GM12878 (cell line): Measurements from ENCODE around the gene APBA3. TPM values are rescaled to one million over a fixed set of nuclear protein-coding genes. Genes with fewer than 3 reads are reported as not detected.
A peak's percentile ranks its signal among the peaks of the same experiment; 100 is the strongest.

Experiments used
- ATAC-seq: fragments of 200-7000 bp; cut with Tn5 transposase; 3 replicates; pipeline ENCODE4 v1.9.1; 2020; ENCODE audit warnings: mild to moderate bottlenecking, moderate library complexity
- BruUV-seq: library from RNA; stranded (reverse); fragments of 400-500 nt; replicated peaks from 2 replicates; lab custom pipeline; 2021; lab: Mats Ljungman, UMichigan
- CTCF ChIA-PET: fragments of 300-600 bp; sonication (Branson Sonifier 250); formaldehyde crosslinking; extraction: SDS; loops from one replicate; lab custom pipeline; 2021; ENCODE audit warnings: inconsistent platforms; lab: Yijun Ruan, JAX
- POLR2A ChIA-PET: fragments of 350-600 bp; formaldehyde crosslinking; extraction: SDS; loops from one replicate; lab custom pipeline; 2021; ENCODE audit warnings: inconsistent platforms; lab: Charles Lee
- RAD21 ChIA-PET: fragments of 300-600 bp; sonication (Branson Sonifier 250); formaldehyde crosslinking; loops from one replicate; lab custom pipeline; 2023; ENCODE audit warnings: antibody characterized with exemption; ENCODE audit not compliant: unreplicated experiment; lab: Charles Lee
- SMC1A ChIA-PET: fragments of 300-600 bp; sonication (Branson Sonifier 250); formaldehyde crosslinking; loops from one replicate; lab custom pipeline; 2023; ENCODE audit not compliant: unreplicated experiment, uncharacterized antibody; lab: Charles Lee
- DNase-seq: peaks from one replicate; pipeline ENCODE4 v3.0.0-alpha.2; 2011; ENCODE audit warnings: low read depth, low spot score
- FAIRE-seq: peaks from 3 replicates; lab custom pipeline; 2011; peaks lifted over from hg19 to GRCh38; lab: Jason Lieb, UNC
- H2AFZ ChIP-seq: 2 replicates; pipeline ENCODE4 v1.6.0; 2011; ENCODE audit warnings: low read depth, low read length, control low read depth; ENCODE audit not compliant: control insufficient read depth
- H3K27ac ChIP-seq: 2 replicates; pipeline ENCODE4 v1.5.1; 2011; ENCODE audit warnings: control low read depth; ENCODE audit not compliant: control insufficient read depth, insufficient read depth
- H3K27me3 ChIP-seq, 2 experiments: replicated peaks in 1 of 2; 2 replicates each; pipeline versions ENCODE4 v1.6.0 to v1.6.1; 2011; ENCODE audit warnings: low read length in 1 of 2; ENCODE audit not compliant: control insufficient read depth in 2 of 2, insufficient read depth in 2 of 2
- H3K36me3 ChIP-seq, 2 experiments: 2 replicates each; pipeline ENCODE4 v1.5.1; 2011; ENCODE audit warnings: low read length in 1 of 2; ENCODE audit not compliant: control insufficient read depth in 2 of 2, insufficient read depth in 2 of 2
- H3K4me1 ChIP-seq: 2 replicates; pipeline ENCODE4 v1.6.1; 2011; ENCODE audit warnings: mild to moderate bottlenecking, low read length, moderate library complexity, mixed read lengths; ENCODE audit not compliant: control insufficient read depth, insufficient read depth
- H3K4me2 ChIP-seq: 2 replicates; pipeline ENCODE4 v1.6.0; 2011; ENCODE audit warnings: control low read depth; ENCODE audit not compliant: control insufficient read depth, insufficient read depth
- H3K4me3 ChIP-seq: fragments of 200-600 bp; sonication (generic); 2 replicates; pipeline ENCODE4 v1.5.1; 2016
- H3K79me2 ChIP-seq: 2 replicates; pipeline ENCODE4 v1.6.0; 2011; ENCODE audit warnings: low read length; ENCODE audit not compliant: control insufficient read depth, insufficient read depth
- H3K9ac ChIP-seq: 2 replicates; pipeline ENCODE4 v1.8.0; 2011; ENCODE audit warnings: low read length, control low read depth, mixed read lengths; ENCODE audit not compliant: control insufficient read depth, insufficient read depth
- H3K9me3 ChIP-seq: replicated peaks from 3 replicates; pipeline ENCODE4 v1.5.1; 2011; ENCODE audit warnings: mild to moderate bottlenecking, low read length; ENCODE audit not compliant: control insufficient read depth, insufficient read depth
- H4K20me1 ChIP-seq: 2 replicates; pipeline ENCODE4 v1.6.0; 2011; ENCODE audit not compliant: control insufficient read depth, insufficient read depth
- GABPA ChIP-seq: IDR thresholded peaks from 2 replicates; pipeline ENCODE4 v1.6.1; 2014; ENCODE audit warnings: antibody characterized with exemption, low read depth, mild to moderate bottlenecking, inconsistent platforms
- HDAC6 ChIP-seq: fragments of 200-600 bp; sonication (generic); IDR thresholded peaks from one replicate; pipeline ENCODE4 v1.8.0; 2017; ENCODE audit warnings: antibody characterized with exemption; ENCODE audit not compliant: unreplicated experiment
- MEF2B ChIP-seq: fragments of 450-650 bp; IDR thresholded peaks from 2 replicates; pipeline ENCODE4 v1.6.1; 2018; ENCODE audit warnings: mild to moderate bottlenecking, moderate library complexity; ENCODE audit not compliant: partially characterized antibody, poor library complexity, severe bottlenecking
- PML ChIP-seq: IDR thresholded peaks from 2 replicates; pipeline ENCODE4 v1.6.1; 2012; ENCODE audit warnings: low read length, inconsistent platforms
- WGBS: methylation state at CpG from one replicate; pipeline ENCODE4 v1.1.6; 2016; ENCODE audit warnings: low lambda C conversion rate; ENCODE audit not compliant: insufficient replicate concordance, insufficient coverage; ENCODE audit errors: missing lambda C conversion rate; 5-methylcytosine and 5-hydroxymethylcytosine counted together
- in situ Hi-C: fragments of 300-500 bp; cut with MboI; formaldehyde crosslinking; loops from 9 replicates; pipeline ENCODE4 v1.14.3; 2018; ENCODE audit warnings: mixed read lengths
- intact Hi-C: fragments of 100-400 bp; cut with micrococcal nuclease; formaldehyde crosslinking; loops from one replicate; pipeline ENCODE4 v1.14.2; 2022; ENCODE audit not compliant: unreplicated experiment
- polyA plus RNA-seq, 11 experiments: library from polyadenylated mRNA; depleted of rRNA in 4 of 11; unstranded in 6 of 11; stranded (reverse) in 5 of 11; fragments of >200 nt; fragmentation: Nextera tagmentation in 4 of 11; fragmentation: Illumina TruSeq in 1 of 11; extraction: Ambion mirVana in 4 of 11; extraction: Trizol in 1 of 11; gene quantifications; 1 replicate in 1 of 11; 2 replicates in 10 of 11; pipeline versions ENCODE4 v1.2.1 to v1.2.3, GENCODE V29; 2011 to 2016; ENCODE audit warnings: inconsistent platforms in 2 of 11, missing spikeins in 2 of 11, low read depth in 1 of 11
- total RNA-seq, 4 experiments: library from RNA; depleted of rRNA in 3 of 4; stranded (reverse); fragments of >200 nt in 3 of 4; fragmentation: Illumina TruSeq in 1 of 4; extraction: Trizol in 1 of 4; gene quantifications; 2 replicates each; pipeline versions ENCODE4 v1.2.1 to v1.2.3, GENCODE V29; 2013 to 2021

APBA3 gene
- total and polyA plus RNA-seq, 10 of the 15 experiments (the other 5 are each of a cell fraction or from before 2014, with no cell fraction given): 0.31 to 36.4 (median 18.3) TPM

DNA sequence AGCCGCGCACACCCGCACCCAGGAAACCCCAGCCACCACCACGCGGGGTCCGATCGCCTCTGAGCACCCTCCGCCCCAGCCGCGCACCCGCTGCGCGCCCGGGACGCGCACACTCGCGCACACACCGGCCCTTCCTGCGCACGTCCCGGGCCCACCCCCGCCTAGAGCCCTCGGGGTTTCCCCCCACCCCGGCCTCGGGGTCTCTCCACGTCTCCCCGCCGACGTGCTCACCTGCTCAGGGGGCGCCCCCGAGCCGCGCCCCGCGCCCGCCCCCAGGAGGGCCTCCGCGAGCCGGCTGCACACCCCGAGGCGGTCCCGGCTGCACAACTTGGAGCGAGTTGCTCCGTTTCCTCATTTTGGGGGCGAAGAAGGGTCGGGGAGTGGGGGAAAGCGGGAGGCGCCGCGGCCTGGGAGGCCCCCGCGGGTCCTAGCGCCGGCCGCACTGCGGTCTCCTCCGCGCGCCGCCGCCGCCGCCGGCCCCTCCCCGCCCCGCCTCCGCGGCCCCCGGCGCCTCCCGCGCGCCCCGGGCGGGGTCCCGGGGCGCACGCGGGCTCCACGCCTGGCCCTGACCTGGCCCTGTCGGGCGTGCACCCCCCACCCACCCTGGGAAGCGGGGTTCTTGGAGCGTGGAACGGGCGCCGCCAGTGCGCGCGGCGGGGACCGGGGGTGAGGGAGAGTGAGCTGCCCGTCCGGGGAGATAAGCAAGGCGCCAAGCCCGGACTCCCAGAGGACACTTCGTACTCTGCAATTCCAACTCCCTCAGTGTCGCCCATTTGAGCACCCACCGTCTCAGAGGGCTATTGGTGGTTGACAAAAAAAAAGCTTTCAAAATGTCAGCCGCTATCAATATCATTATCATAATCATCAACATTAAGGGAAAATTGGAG is 24.7 kb upstream of the APBA3 start, which contains the start of gene MATK:
Gene MATK, minus strand, starts transcription at position 444 of the 887 bp plus-strand sequence. CDS start 1,246 bp downstream, outside the sequence.
- intact Hi-C loops: no loop called here
- no peak within 1 kb of the TSS for H3K27ac ChIP-seq
- RAD21 ChIA-PET: no interaction called here

DNA sequence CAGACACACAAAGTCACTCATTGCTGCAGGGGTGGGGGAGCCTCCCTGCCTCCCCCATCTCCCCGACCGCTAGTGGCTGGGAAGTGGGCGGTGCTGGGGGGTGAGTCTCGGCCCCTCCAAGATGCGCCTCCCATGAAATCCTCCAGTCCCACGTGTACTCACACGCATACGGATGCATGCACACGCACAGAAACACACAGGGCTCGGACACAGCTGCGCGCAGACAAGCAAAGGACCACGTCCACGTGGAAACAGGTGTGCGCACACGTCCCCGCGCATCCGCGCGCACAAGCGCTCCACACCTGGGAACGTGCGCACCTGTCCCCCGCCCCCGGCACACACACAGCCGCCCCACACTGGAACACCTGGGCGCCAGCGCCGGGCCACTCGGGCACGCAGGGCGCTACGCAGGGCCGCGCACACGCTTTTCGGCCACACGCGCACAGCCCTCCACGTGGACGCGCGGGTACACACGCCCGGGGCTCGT is 24.0 kb upstream of the APBA3 start:
- Histone ChIP-seq H3K4me1 (no peaks in the 10 kb centered on the region), H3K9ac (no peak overlapping the region)
- POLR2A ChIA-PET: no interaction called here
- intact Hi-C loops: no loop called here
- TF ChIP-seq HDAC6 (peak; percentile 96), MEF2B (no peak)
- TF ChIP-seq, all 136 proteins: peak for 1
- H3K4me3 ChIP-seq: peak overlapping the region; percentile 11; the same call in 1 of the 2 replicates
- no TSS peak for BruUV-seq
- no peaks in the 10 kb centered on the region for H4K20me1 ChIP-seq
- ChIA-PET RAD21 (no interaction called here), SMC1A (no interaction called here), CTCF (no interaction called here)
- H3K36me3 ChIP-seq: no peaks in the 10 kb centered on the region; a peak in 1 of 4 replicates
- H3K9me3 ChIP-seq: no peaks in the 10 kb centered on the region; the same call in 2 of the 3 replicates
- H3K4me2 ChIP-seq: peak overlapping the region; percentile 33
- H3K27ac ChIP-seq: no peak overlapping the region
- WGBS: 6% methylated on average over 25 of the region's 47 CpGs
- no peaks in the 10 kb centered on the region; a peak in 1 of 4 replicates for H3K27me3 ChIP-seq
- ATAC-seq: no peak
- no peak for DNase-seq
- no peaks in the 10 kb centered on the region for H3K79me2 ChIP-seq
- in situ Hi-C loops: no loop called here
- no peak overlapping the region for H2AFZ ChIP-seq
- FAIRE-seq: no peak

More for the DNA sequence above, 24.7 kb upstream of the APBA3 start, which contains the start of gene MATK:
- TF ChIP-seq PML (no peak), GABPA (no peak), HDAC6 (peak; percentile 87)
- TF ChIP-seq, all 136 proteins: peak for 1
- Histone ChIP-seq H4K20me1 (no peaks in the 10 kb centered on the region), H3K9ac (no peak within 1 kb of the TSS), H3K9me3 (no peaks in the 10 kb centered on the region; the same call in 2 of the 3 replicates), H3K4me3 (peak within 1 kb of the TSS; percentile 11; the same call in 1 of the 2 replicates), H3K36me3 (no peaks in the 10 kb centered on the region; a peak in 1 of 4 replicates), H3K4me1 (no peaks in the 10 kb centered on the region), H3K79me2 (no peaks in the 10 kb centered on the region), H3K27me3 (no peaks in the 10 kb centered on the region; a peak in 1 of 4 replicates), H2AFZ (no peak within 1 kb of the TSS), H3K4me2 (peak within 1 kb of the TSS; percentile 33)
- FAIRE-seq (no peak), DNase-seq (no peak), ATAC-seq (no peak; the same call in 2 of the 3 replicates)
- 20% methylated on average over 29 of the region's 101 CpGs for WGBS
- in situ Hi-C loops: no loop called here
- ChIA-PET CTCF (no interaction called here), POLR2A (no interaction called here), SMC1A (no interaction called here)
- no TSS peak for BruUV-seq
